AG10803 (cell line): ENCODE data around the gene PPP1R1B.

Experiments used
- DNase-seq: peaks from one replicate; pipeline ENCODE4 v3.0.0; 2010; ENCODE audit warnings: low read depth
- H3K4me3 ChIP-seq: 2 replicates; pipeline ENCODE4 v1.5.1; 2011; ENCODE audit warnings: mild to moderate bottlenecking, low read length, control low read depth
- CTCF ChIP-seq: conservative IDR thresholded peaks from 2 replicates; pipeline ENCODE4 v1.5.1; 2011; ENCODE audit warnings: mild to moderate bottlenecking, low read length, control low read depth, inconsistent platforms

The PPP1R1B gene

DNA sequence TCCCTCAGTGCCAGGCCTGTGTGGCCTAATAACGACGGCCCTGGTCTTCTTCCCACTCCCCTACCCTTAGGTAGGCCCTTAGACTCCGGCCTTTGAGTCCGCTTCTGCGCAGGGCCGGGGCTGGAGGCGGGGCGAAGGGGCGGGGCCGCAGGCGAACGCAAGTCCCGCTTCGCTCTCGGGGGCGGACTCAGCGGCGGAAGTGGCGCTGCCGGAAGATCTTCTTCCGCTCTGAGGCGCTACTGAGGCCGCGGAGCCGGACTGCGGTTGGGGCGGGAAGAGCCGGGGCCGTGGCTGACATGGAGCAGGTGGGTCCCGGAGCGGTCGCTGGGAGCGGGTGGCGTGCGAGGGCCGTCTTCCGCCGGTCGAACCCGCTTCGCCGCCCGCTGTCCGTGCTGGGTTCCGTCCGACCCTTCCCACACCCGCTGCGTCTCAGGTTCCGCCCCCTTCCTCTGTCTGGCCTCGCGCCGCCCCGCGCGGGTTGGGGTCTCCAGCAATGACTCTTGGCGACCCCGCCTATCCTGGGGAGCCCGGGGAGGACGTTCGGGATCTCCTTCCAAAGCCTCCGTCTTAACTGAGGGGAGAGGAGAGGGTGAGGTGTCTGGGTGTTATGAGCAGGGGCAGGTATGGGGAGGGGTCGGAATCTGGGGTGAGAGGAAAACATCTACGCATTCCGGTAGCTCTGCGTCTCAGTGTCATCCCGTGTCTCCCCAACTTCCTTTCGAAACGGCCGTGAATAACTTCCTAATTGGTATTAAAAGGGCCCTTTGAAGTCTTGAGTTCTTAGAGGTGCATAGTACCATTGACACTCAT is 10.4 kb downstream of the PPP1R1B start, which contains the start of gene STARD3:
Gene STARD3, plus strand, starts transcription at position 218 of the 810 bp plus-strand sequence. CDS start 16,388 bp downstream, outside the sequence.
- no peak for TF ChIP-seq CTCF
- peak within 1 kb of the TSS; percentile 94 for H3K4me3 ChIP-seq
- peak; percentile 89 for DNase-seq

DNA sequence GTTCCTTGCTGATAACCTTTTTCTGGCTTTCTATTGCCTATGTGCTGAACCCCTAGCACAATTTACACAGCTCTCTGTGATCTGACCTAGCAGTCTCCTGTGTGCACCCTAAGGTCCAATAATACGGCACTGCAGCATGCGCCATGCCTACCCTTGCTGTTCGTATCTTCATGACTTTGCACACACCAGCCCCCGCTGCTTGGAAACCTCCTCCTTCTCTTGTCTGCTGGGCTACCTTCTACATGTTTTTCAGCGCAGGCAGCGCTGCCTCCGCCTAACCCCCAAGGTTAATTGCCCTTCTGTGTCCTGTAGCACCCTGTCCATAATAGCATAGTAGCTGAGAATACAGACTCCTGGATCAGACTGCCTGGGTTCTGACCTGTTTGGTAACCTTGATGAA is 11.6 kb downstream of the PPP1R1B start:
- no peak for TF ChIP-seq CTCF
- DNase-seq = no peak
- H3K4me3 ChIP-seq = peak overlapping the region; percentile 94

GRCh38 chr17:39639043-39639442 is 12.3 kb downstream of the PPP1R1B start:
- TF ChIP-seq CTCF = no peak
- no peak overlapping the region for H3K4me3 ChIP-seq
- no peak for DNase-seq

DNA sequence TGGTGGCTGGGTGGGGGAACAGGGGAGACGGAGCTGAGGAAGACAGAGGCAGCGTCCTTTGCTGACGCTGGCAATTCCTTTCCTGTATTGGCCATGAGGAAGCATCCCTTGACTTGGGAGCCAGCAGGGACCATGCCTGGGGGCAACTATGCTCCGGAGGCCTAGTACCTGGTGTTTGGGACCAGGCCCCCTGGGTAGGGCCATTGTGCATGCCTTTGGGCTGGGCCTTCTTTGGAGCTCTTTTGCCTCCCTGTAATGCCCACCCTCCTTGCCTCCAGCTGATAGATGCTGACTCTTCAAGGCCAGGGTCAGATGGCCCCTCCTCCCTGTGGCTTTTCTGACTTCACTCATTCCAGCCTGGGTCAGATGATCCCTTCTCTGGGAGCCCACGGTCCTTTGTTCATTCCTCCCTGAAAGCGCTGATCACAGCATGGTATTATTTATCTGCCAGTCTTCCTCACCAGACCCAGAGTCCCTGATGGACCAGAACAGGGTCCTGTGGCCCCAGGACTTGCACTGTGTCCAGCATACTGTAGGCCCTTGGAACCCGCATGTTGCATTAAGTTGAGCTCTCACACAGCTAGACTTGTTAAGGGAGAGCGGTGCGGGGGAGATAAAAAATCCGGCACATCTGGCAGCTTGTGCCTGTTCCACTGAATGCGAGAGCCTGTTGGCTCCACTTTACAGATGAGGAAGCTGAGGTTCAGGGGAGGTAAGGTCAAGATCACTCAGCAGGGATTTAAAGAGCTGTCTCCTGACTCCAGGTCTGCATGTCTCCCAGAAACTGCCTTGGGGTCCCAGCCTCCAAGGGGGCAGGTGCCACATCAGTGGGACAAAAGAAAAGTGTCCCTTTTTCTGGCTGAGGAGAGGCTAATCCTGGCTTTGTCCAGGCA is 13.1 kb downstream of the PPP1R1B start:
- DNase-seq = no peak
- H3K4me3 ChIP-seq = no peak overlapping the region
- TF ChIP-seq CTCF = no peak

GRCh38 chr17:39640591-39641031 is 13.9 kb downstream of the PPP1R1B start:
- no peak for DNase-seq
- TF ChIP-seq CTCF = no peak
- no peak overlapping the region for H3K4me3 ChIP-seq

DNA sequence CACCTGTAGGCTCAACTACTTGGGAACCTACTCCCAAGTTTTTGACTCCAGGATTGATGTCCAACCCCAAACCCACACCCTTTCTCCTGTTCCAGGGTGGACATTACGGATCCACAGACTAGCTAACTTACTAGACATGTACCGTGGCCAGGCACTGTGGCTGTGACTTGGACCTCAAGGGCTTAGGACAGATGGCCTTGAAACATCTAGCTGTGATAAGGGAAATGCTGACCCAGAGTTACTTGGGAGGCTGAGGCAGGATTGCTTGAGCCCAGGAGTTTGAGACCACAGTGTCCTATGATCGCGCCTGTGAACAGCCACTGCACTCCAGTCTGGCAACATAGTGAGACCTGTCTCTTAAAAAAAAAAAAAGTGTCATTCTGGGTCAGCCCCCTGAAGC is 14.3 kb downstream of the PPP1R1B start:
- TF ChIP-seq CTCF = no peak
- no peak for DNase-seq
- H3K4me3 ChIP-seq = no peak overlapping the region
